GM13977 (cell line): Measurements from ENCODE around the gene TTL.
A peak's percentile ranks its signal among the peaks of the same experiment; 100 is the strongest.

Experiments used
- DNase-seq: peaks from one replicate; pipeline ENCODE4 v3.0.0; 2012; ENCODE audit warnings: low spot score
- in situ Hi-C: fragments of 300-500 bp; cut with MboI; formaldehyde crosslinking; loops from one replicate; pipeline ENCODE4 v1.12.0; 2022; ENCODE audit warnings: low sequenced_read_pairs, low pct_unique_long_range_greater_than_20kb, mixed read lengths, inconsistent platforms; ENCODE audit not compliant: unreplicated experiment
- TF ChIP-seq, protein P1 (sequence below): IDR thresholded peaks from 2 replicates; pipeline ENCODE4 v1.5.1; 2012; ENCODE audit warnings: mild to moderate bottlenecking, control low read depth; ENCODE audit not compliant: insufficient read depth; ENCODE audit errors: extremely low read depth, missing control alignments

Gene TTL

DNA sequence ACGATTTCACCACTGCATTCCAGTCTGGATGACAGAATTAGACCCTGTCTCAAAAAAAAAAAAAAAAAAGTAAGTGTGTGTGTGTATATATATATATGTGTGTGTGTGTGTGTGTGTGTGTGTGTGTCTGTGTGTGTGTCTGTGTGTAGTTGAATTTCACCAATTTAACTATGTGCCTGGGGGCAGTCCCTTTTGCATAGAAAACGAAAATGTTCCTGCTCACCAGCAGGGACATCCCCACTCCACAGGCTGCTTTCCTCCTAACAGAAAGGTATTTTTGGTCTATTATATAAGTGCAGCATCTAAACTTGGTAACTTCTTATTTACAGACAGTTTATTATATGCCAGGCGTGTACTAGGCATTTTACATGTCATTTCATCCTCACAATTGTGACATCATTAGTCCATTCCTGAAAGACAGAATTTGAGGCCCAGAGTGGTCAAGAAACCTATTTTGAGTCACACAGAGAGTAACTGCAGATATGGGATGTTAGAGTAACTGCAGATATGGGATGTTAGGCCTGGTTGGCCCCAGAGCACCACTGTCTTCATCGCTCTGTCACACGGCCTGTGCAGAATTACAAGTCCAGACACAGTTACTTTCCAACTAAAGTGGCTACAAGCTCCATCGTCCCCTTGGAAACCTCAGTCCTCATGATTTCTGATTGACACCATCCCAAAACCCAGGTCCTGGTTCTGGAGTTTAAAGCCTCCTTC is 9.3 kb upstream of the TTL start:
- in situ Hi-C loops: no loop called here
- TF ChIP-seq, protein P1, sequence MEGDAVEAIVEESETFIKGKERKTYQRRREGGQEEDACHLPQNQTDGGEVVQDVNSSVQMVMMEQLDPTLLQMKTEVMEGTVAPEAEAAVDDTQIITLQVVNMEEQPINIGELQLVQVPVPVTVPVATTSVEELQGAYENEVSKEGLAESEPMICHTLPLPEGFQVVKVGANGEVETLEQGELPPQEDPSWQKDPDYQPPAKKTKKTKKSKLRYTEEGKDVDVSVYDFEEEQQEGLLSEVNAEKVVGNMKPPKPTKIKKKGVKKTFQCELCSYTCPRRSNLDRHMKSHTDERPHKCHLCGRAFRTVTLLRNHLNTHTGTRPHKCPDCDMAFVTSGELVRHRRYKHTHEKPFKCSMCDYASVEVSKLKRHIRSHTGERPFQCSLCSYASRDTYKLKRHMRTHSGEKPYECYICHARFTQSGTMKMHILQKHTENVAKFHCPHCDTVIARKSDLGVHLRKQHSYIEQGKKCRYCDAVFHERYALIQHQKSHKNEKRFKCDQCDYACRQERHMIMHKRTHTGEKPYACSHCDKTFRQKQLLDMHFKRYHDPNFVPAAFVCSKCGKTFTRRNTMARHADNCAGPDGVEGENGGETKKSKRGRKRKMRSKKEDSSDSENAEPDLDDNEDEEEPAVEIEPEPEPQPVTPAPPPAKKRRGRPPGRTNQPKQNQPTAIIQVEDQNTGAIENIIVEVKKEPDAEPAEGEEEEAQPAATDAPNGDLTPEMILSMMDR: no peak
- DNase-seq: peak; percentile 39

DNA sequence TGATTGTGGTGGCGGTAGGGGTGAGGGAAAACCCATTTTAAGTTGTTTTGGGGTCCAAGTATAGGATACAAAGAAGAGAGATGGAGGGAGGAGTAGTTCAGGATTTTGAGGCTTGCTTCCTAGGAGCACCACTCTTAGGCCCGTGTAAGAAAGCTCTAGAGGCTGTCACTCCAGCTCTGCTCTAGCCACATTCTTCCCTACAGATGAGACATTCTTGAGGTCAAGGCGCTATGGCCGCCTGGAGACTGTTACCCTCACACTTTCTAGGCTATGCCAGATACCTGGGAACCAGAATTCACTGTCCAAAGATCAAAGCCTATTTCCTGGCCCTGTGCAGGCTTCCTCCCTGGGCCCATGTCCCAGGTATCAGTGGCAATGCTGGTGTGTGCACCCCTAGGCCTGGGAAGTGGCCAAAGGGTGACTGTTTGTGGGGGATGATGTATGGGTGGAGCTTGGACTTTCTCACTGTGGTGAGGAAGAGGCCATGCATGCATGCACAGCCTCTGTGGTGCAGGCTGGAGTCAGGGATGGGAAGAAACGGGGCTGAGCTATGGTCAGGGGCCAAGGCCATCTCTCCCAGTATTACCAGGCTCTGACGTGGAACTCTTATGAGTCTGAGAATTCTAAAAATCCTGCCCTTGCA is 7.0 kb upstream of the TTL start:
- TF ChIP-seq, protein P1: no peak
- in situ Hi-C loops: no loop called here
- no peak for DNase-seq

DNA sequence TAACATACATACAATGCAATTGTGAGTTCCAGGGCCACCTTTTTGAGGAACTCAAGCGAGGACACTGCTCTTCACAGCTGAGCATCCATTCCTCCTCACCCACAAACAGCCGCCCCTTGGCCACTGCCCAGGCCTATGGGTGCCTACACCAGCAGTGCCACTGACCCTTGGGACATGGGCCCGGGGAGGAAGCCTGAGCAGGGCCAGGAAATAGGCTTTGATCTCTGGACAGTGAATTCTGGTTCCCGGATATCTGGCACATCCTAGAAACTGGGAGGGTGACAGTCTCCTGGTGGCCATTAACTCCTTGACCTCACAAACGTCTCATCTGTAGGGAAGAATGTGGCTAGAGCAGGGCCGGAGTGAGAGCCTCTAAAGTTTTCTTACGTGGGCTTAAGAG is 5.5 kb upstream of the TTL start:
- DNase-seq: no peak
- TF ChIP-seq, protein P1: no peak
- in situ Hi-C loops: no loop called here

DNA sequence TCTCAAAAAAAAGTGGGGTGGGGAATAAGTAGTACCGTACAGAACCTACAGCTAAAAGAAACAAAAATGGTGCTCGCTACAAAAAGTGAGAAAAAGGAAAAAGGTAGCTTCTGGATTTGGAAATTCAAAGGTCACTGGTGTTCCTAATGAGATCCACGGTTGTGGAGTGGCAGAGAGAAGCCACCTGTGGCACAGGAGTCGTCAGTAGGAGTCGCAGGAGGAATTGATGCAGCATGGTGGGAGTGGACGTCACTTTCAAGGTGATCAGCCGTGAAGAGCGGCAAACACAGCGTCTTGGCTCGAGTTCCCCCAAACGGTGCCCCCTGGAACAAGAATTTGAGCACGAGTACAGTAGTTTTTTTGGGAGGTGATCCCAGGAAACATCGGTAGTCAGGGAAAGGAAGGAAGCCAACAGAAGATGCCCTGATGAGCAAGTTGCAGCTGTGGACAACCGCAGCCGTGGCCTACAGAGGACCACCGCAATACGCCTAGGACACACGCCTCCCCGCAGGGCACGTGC is 1.4 kb upstream of the TTL start:
- DNase-seq: peak; percentile 60
- in situ Hi-C loops: no loop called here
- TF ChIP-seq, protein P1: no peak

DNA sequence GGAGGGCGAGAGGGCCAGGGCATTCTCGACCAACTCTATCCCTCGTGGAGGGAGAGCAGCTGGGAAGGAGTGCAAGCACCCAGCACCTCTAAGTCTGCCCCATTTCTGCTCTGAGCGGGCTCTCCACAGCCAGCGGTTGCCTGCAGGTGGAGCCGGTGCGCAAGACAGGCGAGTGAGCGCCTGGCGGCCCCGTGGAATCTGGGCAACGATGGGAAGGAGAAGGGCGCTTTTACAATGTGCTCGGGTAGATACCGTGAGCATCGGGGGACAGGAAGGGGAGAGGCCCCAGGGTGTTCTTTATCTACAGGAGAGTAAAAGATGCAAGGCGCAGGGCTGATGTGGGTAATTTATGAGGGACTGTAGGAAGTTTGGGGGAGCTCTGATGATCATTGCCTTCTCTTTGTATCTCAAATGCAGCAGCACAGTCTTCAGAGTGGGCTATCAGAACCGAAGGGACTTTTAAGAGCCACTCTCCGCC is 867 bp upstream of the TTL start:
- TF ChIP-seq, protein P1: peak; percentile 92
- in situ Hi-C loops: no loop called here
- peak; percentile 92 for DNase-seq

DNA sequence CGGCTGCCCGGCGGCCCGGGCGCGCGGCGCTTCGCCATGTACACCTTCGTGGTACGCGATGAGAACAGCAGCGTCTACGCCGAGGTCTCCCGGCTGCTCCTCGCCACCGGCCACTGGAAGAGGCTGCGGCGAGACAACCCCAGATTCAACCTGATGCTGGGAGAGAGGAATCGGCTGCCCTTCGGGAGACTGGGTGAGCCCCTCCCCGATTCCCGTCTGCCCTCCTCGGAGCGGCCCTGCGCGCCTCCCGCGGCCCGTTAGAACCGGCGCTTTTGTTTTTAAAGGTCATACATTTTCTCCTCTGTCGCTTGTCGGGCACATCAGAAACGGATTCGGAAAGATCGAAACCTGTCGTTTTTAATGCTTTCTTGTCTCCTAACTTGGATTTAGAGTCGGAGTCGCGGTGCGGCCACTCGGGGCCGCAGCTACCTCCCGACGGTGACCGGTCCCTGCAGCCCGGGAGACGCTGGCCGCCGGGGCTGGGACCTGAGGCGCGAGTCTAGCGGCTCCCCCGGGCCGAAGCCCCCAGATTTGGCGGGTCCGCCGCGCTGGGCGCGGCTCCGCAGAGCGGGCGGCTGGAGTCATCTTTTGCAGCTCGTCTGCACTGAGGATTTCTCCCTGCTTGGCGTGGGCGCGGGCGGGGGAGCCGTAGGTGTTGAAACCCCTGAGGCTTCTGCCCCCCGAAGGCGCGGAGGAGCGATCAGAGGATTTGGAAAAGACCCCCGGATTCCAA is 519 bp downstream of the TTL start:
- in situ Hi-C loops: no loop called here
- TF ChIP-seq, protein P1: no peak
- peak; percentile 53 for DNase-seq
